ENCODE results near the gene CCDC188.

The CCDC188 gene

DNA sequence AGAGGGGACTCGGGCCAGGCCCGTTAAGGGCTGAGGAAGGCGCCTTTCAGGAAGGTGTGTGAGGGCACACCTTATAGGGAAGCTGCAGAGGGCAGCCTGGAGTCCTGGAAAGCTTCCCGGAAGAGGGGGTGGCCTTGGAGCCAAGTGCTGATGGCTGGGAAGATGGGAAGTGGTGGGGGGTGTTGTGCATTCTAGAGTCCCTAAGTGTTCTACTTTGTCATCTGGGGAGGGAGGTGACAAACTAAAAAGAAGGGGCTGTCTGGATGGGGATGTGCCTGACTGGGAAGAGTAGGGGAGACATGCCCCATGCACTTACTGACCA, 12.5 kb downstream of the CCDC188 start:
- peaks cover 1% of the 10 kb centered on the region for H3K36me3 Mint-ChIP-seq (ENCODE audit: insufficient read depth)
- ATAC-seq (replicated peaks; ENCODE audit: extremely low read depth, poor library complexity, severe bottlenecking) (no peak), DNase-seq (ENCODE audit: low spot score in 2 of 2) (no peak)
- H3K27ac Mint-ChIP-seq (ENCODE audit: low read depth) = peak overlapping the region; percentile 22
- peaks cover 27% of the 10 kb centered on the region for H3K4me1 Mint-ChIP-seq
- no peaks in the 10 kb centered on the region for H3K27me3 Mint-ChIP-seq
- H3K4me3 Mint-ChIP-seq = no peak overlapping the region
- H3K9me3 Mint-ChIP-seq = no peaks in the 10 kb centered on the region

DNA sequence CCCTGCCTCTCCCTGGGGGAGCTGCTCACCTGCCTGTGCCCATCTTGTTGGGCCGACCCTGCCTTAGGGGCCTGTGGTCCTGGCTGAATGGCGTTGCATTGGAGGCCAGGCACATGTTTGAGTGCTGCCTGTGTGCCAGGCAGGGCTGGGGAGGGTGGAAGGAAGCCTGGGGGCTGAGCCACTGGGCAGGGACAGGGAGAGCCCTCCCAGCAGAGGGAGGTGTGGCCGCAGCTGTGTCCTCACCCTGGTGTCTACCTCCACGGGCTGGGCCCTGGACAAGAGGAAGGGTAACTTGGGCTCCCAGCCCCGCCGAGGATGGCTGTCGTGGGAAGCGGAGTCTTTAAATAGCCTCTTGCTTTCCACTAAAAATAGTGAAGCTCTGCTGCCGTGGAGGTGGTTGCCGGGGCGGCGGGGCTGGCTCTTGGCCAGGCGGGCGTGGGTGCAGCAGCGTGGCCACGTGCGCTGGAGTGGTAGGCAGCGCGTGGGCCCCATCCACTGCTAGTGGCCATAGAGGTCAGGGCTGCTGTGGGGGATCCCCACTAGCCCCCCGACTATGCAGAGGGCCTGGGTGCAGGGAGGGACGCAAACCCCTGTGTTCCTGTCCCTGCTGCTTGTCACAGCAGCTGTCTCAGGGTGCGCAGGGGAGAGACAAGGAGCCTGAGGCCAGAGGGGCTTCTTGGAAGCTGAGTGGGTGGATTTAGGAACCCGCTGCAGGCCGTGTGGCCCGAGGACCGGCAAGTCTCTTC, 13.0 kb downstream of the CCDC188 start:
- H3K27me3 Mint-ChIP-seq = no peaks in the 10 kb centered on the region
- ATAC-seq (replicated peaks; ENCODE audit: extremely low read depth, poor library complexity, severe bottlenecking) = no peak
- H3K36me3 Mint-ChIP-seq (ENCODE audit: insufficient read depth) = peaks cover 3% of the 10 kb centered on the region
- H3K27ac Mint-ChIP-seq (ENCODE audit: low read depth) = peak overlapping the region; percentile 22
- H3K4me3 Mint-ChIP-seq = no peak overlapping the region
- peaks cover 31% of the 10 kb centered on the region for H3K4me1 Mint-ChIP-seq
- H3K9me3 Mint-ChIP-seq = no peaks in the 10 kb centered on the region
- DNase-seq (ENCODE audit: low spot score in 2 of 2) = no peak

DNA sequence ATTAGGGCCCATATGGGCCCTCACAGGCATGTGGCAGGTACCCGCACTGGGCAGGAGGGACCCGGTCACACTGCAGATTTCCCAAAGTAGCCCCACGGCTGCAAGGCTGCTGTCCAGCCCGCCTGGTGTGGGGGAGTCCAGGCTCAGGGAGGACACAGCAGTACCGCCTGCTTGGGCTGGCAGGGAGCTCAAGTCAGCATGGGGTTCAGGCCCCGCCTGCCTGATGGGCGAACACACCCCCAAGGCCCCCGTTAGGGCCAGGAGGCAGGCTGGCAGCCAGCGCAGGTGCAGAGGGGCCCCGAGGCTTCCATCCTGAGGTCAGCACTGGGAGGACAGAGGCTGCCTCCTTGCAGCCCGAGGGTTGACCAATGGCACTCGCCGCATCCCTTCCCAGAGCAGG, 13.7 kb downstream of the CCDC188 start:
- H3K4me1 Mint-ChIP-seq = peaks cover 36% of the 10 kb centered on the region
- H3K27ac Mint-ChIP-seq (ENCODE audit: low read depth) = no peak overlapping the region
- ATAC-seq (replicated peaks; ENCODE audit: extremely low read depth, poor library complexity, severe bottlenecking) (no peak), DNase-seq (ENCODE audit: low spot score in 2 of 2) (no peak)
- no peak overlapping the region for H3K4me3 Mint-ChIP-seq
- peaks cover 3% of the 10 kb centered on the region for H3K36me3 Mint-ChIP-seq (ENCODE audit: insufficient read depth)
- no peaks in the 10 kb centered on the region for H3K9me3 Mint-ChIP-seq
- H3K27me3 Mint-ChIP-seq = no peaks in the 10 kb centered on the region

DNA sequence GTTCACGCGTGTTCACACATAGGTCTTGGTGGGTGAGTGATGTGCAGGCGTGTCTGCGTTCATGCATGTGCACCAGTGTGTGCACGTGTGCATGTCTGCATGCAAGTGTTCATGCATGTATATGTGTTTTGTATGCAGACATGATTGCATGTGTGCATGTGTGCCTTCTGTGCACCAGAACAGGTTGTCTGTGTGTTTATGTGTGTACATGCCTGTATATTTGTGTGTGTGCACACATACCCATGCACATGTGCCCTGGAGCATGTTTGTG, 14.3 kb downstream of the CCDC188 start:
- DNase-seq (ENCODE audit: low spot score in 2 of 2) (no peak), ATAC-seq (replicated peaks; ENCODE audit: extremely low read depth, poor library complexity, severe bottlenecking) (no peak)
- no peaks in the 10 kb centered on the region for H3K27me3 Mint-ChIP-seq
- no peaks in the 10 kb centered on the region for H3K9me3 Mint-ChIP-seq
- H3K4me3 Mint-ChIP-seq = no peak overlapping the region
- no peak overlapping the region for H3K27ac Mint-ChIP-seq (ENCODE audit: low read depth)
- H3K4me1 Mint-ChIP-seq = peaks cover 36% of the 10 kb centered on the region
- H3K36me3 Mint-ChIP-seq (ENCODE audit: insufficient read depth) = peaks cover 3% of the 10 kb centered on the region

DNA sequence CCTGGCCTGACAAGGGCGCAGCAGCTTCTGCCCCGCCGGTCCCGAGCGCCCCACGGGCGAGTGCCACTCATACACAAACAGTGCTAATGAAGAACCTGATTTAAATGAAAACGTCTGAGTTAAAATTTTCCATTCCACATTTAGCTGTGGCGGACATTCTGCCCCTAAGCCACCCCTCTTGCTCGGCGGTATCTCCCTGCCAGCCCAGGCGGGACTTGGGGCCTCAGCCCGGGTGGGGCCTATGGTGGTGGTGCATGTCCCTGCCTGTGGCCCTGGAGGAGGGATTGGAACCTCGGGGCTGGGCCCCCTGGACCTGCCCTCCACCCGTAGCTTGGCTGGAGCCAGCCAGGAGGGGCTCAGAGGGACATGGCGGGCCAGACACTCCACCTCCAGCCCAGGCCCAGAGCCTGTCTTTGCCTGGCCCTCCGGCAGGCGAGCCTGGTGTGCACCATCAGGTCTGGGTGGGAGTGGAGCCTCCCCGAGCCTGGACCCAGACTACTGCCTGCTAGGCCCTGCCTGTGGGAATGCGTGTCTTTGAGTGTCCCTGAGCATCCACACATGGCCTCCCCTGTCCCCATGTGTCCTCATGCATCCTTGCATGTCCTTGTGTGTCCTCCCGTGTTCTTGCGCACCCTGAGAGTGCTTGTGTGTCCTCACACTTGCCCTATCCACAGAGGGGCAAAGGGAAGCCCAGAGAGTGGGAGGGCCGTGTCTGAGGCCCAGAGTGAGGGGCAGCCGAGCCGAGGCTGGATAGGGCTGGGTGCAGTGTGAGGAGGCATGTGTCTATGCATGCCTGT, 14.9 kb downstream of the CCDC188 start:
- Mint-ChIP-seq H3K27ac (ENCODE audit: low read depth) (no peak overlapping the region), H3K4me1 (peaks cover 36% of the 10 kb centered on the region), H3K4me3 (no peak overlapping the region)

DNA sequence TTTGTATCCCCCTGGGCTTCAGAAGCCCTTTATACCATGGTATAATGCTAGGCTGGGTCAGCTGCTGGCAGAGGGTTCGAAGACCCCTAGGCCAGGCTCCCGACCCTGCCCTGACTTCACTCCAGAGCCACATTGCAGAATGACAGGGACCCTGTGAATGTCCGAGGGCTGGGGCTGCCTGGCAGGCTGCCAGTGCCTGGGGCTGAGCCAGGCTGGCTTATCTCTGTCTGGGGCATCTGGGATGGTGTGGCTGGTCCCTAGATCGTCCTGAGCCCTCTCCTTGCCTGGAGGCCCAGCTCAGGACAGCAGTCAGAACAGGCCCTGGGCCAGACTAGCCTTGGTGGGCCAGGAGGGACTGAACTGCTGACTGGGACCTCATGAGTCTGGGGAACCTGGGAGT, 15.6 kb downstream of the CCDC188 start:
- ATAC-seq (replicated peaks; ENCODE audit: extremely low read depth, poor library complexity, severe bottlenecking) (no peak), DNase-seq (ENCODE audit: low spot score in 2 of 2) (no peak)
- Mint-ChIP-seq H3K36me3 (ENCODE audit: insufficient read depth) (peaks cover 3% of the 10 kb centered on the region), H3K4me1 (peaks cover 36% of the 10 kb centered on the region), H3K9me3 (no peaks in the 10 kb centered on the region), H3K4me3 (no peak overlapping the region), H3K27me3 (no peaks in the 10 kb centered on the region), H3K27ac (ENCODE audit: low read depth) (no peak overlapping the region)

More for the DNA sequence above, 14.9 kb downstream of the CCDC188 start:
- Mint-ChIP-seq H3K36me3 (ENCODE audit: insufficient read depth) (peaks cover 3% of the 10 kb centered on the region), H3K9me3 (no peaks in the 10 kb centered on the region), H3K27me3 (no peaks in the 10 kb centered on the region)
- DNase-seq (ENCODE audit: low spot score in 2 of 2) = no peak
- no peak for ATAC-seq (replicated peaks; ENCODE audit: extremely low read depth, poor library complexity, severe bottlenecking)

DNA sequence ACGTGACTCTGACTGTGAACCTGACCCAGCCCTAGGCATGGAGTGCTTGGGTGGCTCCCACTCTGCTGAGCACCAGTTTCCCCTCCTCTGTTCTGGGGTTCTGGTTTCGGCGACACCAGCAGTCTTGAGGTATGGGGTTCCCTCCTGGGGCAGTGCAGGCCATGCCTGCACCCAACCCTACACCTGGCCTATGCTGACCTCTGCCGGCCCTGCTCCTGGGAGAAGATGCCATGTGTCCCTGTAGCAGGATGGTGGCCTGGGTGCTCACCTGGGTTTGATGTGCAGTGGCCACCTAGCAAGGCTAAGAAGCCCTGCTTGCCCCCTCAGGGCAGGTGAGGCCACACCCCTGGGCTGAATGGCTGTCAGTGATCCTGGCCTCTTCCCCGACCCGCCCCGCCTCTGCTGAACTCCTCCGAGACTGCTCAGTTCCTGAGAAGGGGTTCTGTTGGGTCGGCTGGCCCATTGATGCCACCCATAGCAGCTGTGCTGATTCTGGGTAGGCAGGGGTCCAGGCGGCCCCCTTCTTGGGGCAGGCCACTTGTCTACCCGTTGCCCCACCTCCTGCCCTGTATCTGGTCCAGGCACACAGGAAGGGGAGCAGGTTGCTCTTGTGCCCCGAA, 16.8 kb downstream of the CCDC188 start:
- Mint-ChIP-seq H3K36me3 (ENCODE audit: insufficient read depth) (peaks cover 3% of the 10 kb centered on the region), H3K4me3 (peak overlapping the region; percentile 68), H3K9me3 (no peaks in the 10 kb centered on the region), H3K27me3 (no peaks in the 10 kb centered on the region), H3K27ac (ENCODE audit: low read depth) (no peak overlapping the region), H3K4me1 (peaks cover 42% of the 10 kb centered on the region)
- no peak for DNase-seq (ENCODE audit: low spot score in 2 of 2)
- ATAC-seq (replicated peaks; ENCODE audit: extremely low read depth, poor library complexity, severe bottlenecking) = no peak

DNA sequence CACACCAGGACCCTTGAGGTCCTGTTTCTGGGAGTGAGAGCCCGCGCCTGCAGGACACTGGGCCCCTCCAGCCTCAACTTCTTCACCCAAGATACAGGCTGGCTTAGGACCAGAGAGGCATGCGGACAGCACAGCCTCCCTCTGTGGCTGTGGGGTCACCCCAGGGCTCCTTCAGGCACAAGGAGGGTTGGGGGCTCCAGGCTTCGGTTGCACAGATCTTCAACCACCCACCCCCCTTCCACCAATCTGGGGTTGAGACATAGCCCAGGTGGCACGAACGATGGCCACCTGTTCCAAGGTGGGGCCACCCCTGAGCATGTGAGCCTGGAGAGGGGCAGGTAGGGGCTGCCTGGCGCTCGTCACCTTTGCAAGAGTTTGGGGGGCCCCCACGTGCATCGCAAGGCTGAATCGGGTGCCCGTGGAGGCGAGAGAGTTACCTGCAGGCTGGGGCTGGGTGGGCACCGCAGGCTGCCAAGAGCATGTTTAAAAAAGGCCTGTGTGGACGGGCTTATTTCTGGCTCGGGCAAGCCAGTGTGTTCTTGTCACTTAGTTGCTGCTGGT, 18.1 kb downstream of the CCDC188 start:
- no peaks in the 10 kb centered on the region for H3K9me3 Mint-ChIP-seq
- H3K4me1 Mint-ChIP-seq = peaks cover 38% of the 10 kb centered on the region
- H3K36me3 Mint-ChIP-seq (ENCODE audit: insufficient read depth) = peaks cover 4% of the 10 kb centered on the region
- ATAC-seq (replicated peaks; ENCODE audit: extremely low read depth, poor library complexity, severe bottlenecking) = no peak
- no peaks in the 10 kb centered on the region for H3K27me3 Mint-ChIP-seq
- DNase-seq (ENCODE audit: low spot score in 2 of 2) = no peak
- no peak overlapping the region for H3K27ac Mint-ChIP-seq (ENCODE audit: low read depth)
- H3K4me3 Mint-ChIP-seq = peak overlapping the region; percentile 68

DNA sequence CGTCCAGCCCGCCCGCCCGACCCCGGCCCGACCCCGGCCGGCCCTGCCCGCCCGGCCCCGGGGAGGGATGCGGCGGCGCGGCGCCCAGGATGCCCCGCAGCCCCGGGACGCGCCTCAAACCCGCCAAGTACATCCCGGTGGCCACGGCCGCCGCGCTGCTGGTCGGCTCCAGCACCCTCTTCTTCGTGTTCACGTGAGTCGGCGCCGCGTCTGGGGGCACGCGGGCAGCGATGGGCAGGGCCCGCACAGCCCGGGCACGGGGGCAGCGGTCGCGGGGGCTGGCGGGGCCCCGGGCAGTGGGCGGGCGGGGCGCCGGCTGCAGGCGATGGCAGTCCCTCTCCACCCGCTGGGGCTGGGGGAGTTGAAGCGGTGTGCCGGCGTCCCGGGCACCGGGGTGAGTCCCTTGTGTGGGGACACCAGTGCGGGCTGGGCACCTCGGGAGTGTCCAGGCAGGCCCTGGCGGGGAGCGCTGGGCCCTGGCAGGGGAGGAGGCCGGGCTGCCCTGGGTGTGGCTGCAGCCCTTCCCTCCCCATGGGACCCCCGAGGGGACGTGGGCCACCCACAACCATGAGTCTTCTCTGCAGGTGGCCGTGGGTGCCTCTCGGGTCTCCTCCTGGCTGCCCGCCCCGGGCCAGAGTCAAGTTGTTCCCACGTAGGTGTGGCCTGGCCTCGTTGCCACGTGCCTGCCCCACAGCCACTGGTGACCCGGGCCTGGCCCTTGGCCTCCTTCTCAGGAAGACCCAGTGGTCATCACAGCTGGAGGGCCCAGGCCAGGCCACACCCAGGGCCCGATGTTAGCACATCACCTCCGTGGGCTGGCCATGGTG, 18.8 kb downstream of the CCDC188 start:
- no peak overlapping the region for H3K27ac Mint-ChIP-seq (ENCODE audit: low read depth)
- H3K4me1 Mint-ChIP-seq = peaks cover 33% of the 10 kb centered on the region
- no peaks in the 10 kb centered on the region for H3K9me3 Mint-ChIP-seq
- ATAC-seq (replicated peaks; ENCODE audit: extremely low read depth, poor library complexity, severe bottlenecking) (peak; percentile 3), DNase-seq (ENCODE audit: low spot score in 2 of 2) (no peak)
- H3K36me3 Mint-ChIP-seq (ENCODE audit: insufficient read depth) = peaks cover 7% of the 10 kb centered on the region
- no peaks in the 10 kb centered on the region for H3K27me3 Mint-ChIP-seq
- H3K4me3 Mint-ChIP-seq = peak overlapping the region; percentile 68

DNA sequence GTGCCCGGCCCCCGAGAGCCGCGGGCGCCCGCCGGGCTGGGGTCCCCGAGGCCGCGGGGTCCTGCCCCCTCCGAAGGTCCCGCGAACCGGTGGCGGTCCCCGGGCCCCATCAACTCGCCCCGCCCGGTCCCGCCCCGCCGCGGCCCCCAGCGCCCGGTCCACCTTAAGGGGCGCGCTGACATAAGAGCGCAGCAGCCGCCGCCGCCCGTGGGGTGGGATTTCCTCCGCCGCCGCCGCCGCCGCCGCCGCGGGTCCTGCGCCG, 19.3 kb downstream of the CCDC188 start, which contains the start of gene ZDHHC8:
Gene ZDHHC8 (plus strand): TSS at position 208 of the 262 bp plus-strand sequence. CDS start 144 bp downstream, outside the sequence.
- Mint-ChIP-seq H3K4me1 (peaks cover 33% of the 10 kb centered on the region), H3K27ac (ENCODE audit: low read depth) (no peak within 1 kb of the TSS), H3K27me3 (no peaks in the 10 kb centered on the region), H3K36me3 (ENCODE audit: insufficient read depth) (peaks cover 11% of the 10 kb centered on the region), H3K9me3 (no peaks in the 10 kb centered on the region), H3K4me3 (peak within 1 kb of the TSS; percentile 68)
- DNase-seq (ENCODE audit: low spot score in 2 of 2) (no peak), ATAC-seq (replicated peaks; ENCODE audit: extremely low read depth, poor library complexity, severe bottlenecking) (peak; percentile 80)

DNA sequence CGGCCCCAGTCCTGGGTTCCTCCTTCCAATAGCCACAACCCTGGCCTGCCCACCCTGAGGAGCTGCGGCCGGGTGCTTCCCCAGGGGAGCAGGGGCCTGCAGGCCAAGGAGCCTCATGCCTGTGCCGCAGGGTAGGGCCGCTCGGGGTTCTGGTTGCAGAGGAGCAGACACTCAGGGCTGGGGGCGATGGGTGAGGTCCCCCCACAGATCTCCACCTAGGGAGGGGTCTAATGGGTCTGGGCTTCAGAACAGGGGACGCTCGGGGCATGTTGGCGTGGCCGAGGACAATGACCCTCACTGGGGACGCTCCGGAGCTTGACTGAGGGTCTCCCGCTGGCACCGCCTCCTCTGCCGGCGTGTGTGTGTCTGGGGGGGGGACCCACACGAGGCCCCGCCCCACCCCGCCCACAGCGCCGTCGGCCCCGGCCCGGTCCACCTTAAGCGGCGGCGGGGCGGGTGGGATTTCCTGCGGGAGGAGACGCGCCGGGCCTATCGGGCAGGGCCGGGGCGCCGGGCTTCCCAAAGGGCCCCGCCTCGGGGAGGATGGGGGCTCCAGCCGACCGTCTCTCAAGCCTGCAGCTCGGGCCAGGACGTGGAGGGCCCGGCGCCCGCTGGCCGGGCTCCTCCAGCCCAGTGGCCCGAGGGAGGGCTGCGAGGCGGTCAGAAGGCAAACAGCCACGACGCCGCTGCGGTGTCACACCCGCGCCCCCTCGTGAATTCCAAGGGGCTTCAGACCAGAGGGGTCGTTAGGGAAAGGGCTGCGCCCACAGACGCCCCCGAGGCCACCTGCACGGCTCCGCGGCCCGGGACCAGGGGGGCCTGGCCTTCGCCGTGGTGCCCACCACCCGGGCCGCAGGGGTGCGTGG, 19.9 kb downstream of the CCDC188 start:
- Mint-ChIP-seq H3K27me3 (no peaks in the 10 kb centered on the region), H3K9me3 (no peaks in the 10 kb centered on the region), H3K36me3 (ENCODE audit: insufficient read depth) (peaks cover 14% of the 10 kb centered on the region), H3K4me3 (peak overlapping the region; percentile 67), H3K27ac (ENCODE audit: low read depth) (no peak overlapping the region), H3K4me1 (peaks cover 28% of the 10 kb centered on the region)
- DNase-seq (ENCODE audit: low spot score in 2 of 2) = peak; percentile 43 to 49
- peak; percentile 78 for ATAC-seq (replicated peaks; ENCODE audit: extremely low read depth, poor library complexity, severe bottlenecking)

Measured in central memory CD8-positive, alpha-beta T cell (primary cell).